Vagina (tissue), 2 donors: ENCODE measurements around the gene TSPEAR.

Source experiments
- POLR2A ChIP-seq, 2 donors: fragments of 450-650 bp; IDR thresholded peaks; one replicate each; pipeline ENCODE4 v1.6.1; 2017; ENCODE audit warnings: antibody characterized with exemption in 2 of 2, mild to moderate bottlenecking in 2 of 2, moderate library complexity in 2 of 2
- POLR2AphosphoS5 ChIP-seq, 2 donors: sonication (generic); formaldehyde crosslinking; IDR thresholded peaks; one replicate each; pipeline ENCODE4 v1.9.0; 2017; ENCODE audit warnings: antibody characterized with exemption in 2 of 2, mild to moderate bottlenecking in 2 of 2, low read depth in 1 of 2; ENCODE audit not compliant: insufficient read depth in 1 of 2
- TF ChIP-seq, protein P1 (sequence below), 3 experiments: fragments of 450-650 bp in 2 of 3; fragments of 200-600 bp in 1 of 3; sonication (generic) in 1 of 3; IDR thresholded peaks; one replicate each; pipeline ENCODE4 v1.5.1; 2017 to 2019; ENCODE audit warnings: antibody characterized with exemption in 3 of 3, mild to moderate bottlenecking in 2 of 3, moderate library complexity in 2 of 3

DNA sequence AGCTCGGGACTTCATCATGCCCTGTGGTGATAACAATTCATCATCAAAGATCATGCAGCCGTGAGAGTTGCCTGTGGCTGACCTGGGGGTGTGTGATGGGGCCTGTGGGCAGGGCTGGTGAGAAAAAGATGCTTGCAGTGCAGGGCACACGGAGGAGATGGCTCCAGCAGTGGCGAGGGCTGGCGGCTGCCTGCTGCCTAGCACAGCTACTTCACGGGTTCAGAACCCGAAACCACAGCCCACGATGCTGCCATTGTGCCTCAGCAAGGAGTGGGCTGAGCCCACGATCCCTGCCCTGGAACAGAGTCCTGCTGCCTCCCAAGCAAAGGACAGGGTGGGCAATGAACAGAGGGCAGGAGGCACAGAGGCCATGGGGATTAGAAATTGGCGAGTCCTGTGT, 85.1 kb downstream of the TSPEAR start:
- TF ChIP-seq, protein P1, sequence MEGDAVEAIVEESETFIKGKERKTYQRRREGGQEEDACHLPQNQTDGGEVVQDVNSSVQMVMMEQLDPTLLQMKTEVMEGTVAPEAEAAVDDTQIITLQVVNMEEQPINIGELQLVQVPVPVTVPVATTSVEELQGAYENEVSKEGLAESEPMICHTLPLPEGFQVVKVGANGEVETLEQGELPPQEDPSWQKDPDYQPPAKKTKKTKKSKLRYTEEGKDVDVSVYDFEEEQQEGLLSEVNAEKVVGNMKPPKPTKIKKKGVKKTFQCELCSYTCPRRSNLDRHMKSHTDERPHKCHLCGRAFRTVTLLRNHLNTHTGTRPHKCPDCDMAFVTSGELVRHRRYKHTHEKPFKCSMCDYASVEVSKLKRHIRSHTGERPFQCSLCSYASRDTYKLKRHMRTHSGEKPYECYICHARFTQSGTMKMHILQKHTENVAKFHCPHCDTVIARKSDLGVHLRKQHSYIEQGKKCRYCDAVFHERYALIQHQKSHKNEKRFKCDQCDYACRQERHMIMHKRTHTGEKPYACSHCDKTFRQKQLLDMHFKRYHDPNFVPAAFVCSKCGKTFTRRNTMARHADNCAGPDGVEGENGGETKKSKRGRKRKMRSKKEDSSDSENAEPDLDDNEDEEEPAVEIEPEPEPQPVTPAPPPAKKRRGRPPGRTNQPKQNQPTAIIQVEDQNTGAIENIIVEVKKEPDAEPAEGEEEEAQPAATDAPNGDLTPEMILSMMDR (IDR thresholded peaks at IDR 0.05), result no peak
- TF ChIP-seq POLR2A (IDR thresholded peaks at IDR 0.05) (no peak), POLR2AphosphoS5 (IDR thresholded peaks at IDR 0.05; ENCODE audit: insufficient read depth in 1 of 2, low read depth in 1 of 2) (no peak)
